ENCODE data around the gene MYADM. TPM values are rescaled to one million over a fixed set of nuclear protein-coding genes. Genes with fewer than 3 reads are reported as not detected.
A peak's percentile ranks its signal among the peaks of the same experiment; 100 is the strongest.

Gene MYADM
- total RNA-seq, 1 experiment from 2014 or later: 78.6 TPM

- Mint-ChIP-seq H3K27me3 (ENCODE audit: low read depth) (peaks cover 14% of the 10 kb centered on the region), H3K4me1 (peaks cover 27% of the 10 kb centered on the region), H3K9me3 (no peaks in the 10 kb centered on the region), H3K27ac (no peak overlapping the region), H3K4me3 (no peak overlapping the region), H3K36me3 (peaks cover 10% of the 10 kb centered on the region; the same call in 1 of the 2 replicates)
- POLR2A ChIA-PET: interaction anchor here (0.6 to 4.0 kb wide), 2 partner anchors 14 to 61 kb away, joined by 3 to 43 read pairs; partner anchors contain the start of gene MYADM
- CTCF ChIA-PET: interaction anchor here (0.6 to 4.1 kb wide), 9 partner anchors 11 to 256 kb away, joined by 3 to 37 read pairs (median 7); partner anchors contain the start of gene MYADM
- no peak for DNase-seq (ENCODE audit: low spot score)
- ATAC-seq: peak; percentile 11
- TF ChIP-seq PRRX2 (CRISPR knock-in tag; IDR thresholded peaks at IDR 0.05) (no peak), FOXJ3 (CRISPR knock-in tag; IDR thresholded peaks at IDR 0.05; ENCODE audit: borderline replicate concordance) (no peak), PRDM15 (CRISPR knock-in tag; IDR thresholded peaks at IDR 0.05) (peak; percentile 72), FOXP4 (CRISPR knock-in tag; IDR thresholded peaks at IDR 0.05) (no peak), RORB (CRISPR knock-in tag; IDR thresholded peaks at IDR 0.05) (no peak), ZNF121 (CRISPR knock-in tag; IDR thresholded peaks at IDR 0.05) (no peak), NFE2L1 (CRISPR knock-in tag; IDR thresholded peaks at IDR 0.05) (0 out of 2 replicates have a peak, but pooled peaks have one; percentile 30), FOXK1 (CRISPR knock-in tag; IDR thresholded peaks at IDR 0.05) (no peak), AFF4 (CRISPR knock-in tag; IDR thresholded peaks at IDR 0.05; ENCODE audit: borderline replicate concordance) (no peak), USF2 (CRISPR knock-in tag; IDR thresholded peaks at IDR 0.05) (no peak), MAX (CRISPR knock-in tag; IDR thresholded peaks at IDR 0.05) (no peak), E2F1 (CRISPR knock-in tag; IDR thresholded peaks at IDR 0.05) (no peak), SMAD4 (CRISPR knock-in tag; IDR thresholded peaks at IDR 0.05) (no peak), EMX1 (CRISPR knock-in tag; IDR thresholded peaks at IDR 0.05) (no peak), NFYB (CRISPR knock-in tag; conservative IDR thresholded peaks at IDR 0.05; ENCODE audit: low read depth) (no peak), TEAD1 (CRISPR knock-in tag; IDR thresholded peaks at IDR 0.05) (0 out of 2 replicates have a peak, but pooled peaks have one; percentile 18), GABPB1 (CRISPR knock-in tag; IDR thresholded peaks at IDR 0.05) (no peak)
These were observed 13.2 kb downstream of the MYADM start for GRCh38 chr19:53880711-53881481.

All from WTC11 (cell line).